WTC11 (cell line): ENCODE results near the gene DHRS2.

Experiments
- NFATC4 ChIP-seq: fragments of 250-450 bp; sonication (Bioruptor Pico); IDR thresholded peaks from 2 replicates; pipeline ENCODE4 v1.9.0; 2021; ENCODE audit warnings: mild to moderate bottlenecking
- SP1 ChIP-seq: sonication (generic); formaldehyde crosslinking; conservative IDR thresholded peaks from 2 replicates; pipeline ENCODE4 v1.8.1; 2022; ENCODE audit warnings: missing genetic modification reagents
- ZNF416 ChIP-seq: fragments of 250-450 bp; sonication (Bioruptor Pico); IDR thresholded peaks from 2 replicates; pipeline ENCODE4 v1.9.0; 2021; ENCODE audit warnings: mild to moderate bottlenecking, inconsistent platforms
- ZNF423 ChIP-seq: fragments of 250-450 bp; sonication (Bioruptor Pico); IDR thresholded peaks from 2 replicates; pipeline ENCODE4 v2.1.2; 2022; ENCODE audit warnings: mild to moderate bottlenecking, moderate library complexity
- TF ChIP-seq, protein P1 (sequence below): fragments of 200-600 bp; IDR thresholded peaks from 2 replicates; pipeline ENCODE4 v1.8.0; 2022; ENCODE audit warnings: antibody characterized with exemption
- TF ChIP-seq, protein P2 (sequence below): sonication (generic); formaldehyde crosslinking; IDR thresholded peaks from 2 replicates; pipeline ENCODE4 v1.8.0; 2022; ENCODE audit warnings: mild to moderate bottlenecking, missing genetic modification reagents
- TF ChIP-seq, protein P3 (sequence below): sonication (generic); formaldehyde crosslinking; IDR thresholded peaks from 2 replicates; pipeline ENCODE4 v1.8.0; 2022; ENCODE audit warnings: mild to moderate bottlenecking, missing genetic modification reagents
- TF ChIP-seq, protein P4 (sequence below): sonication (generic); formaldehyde crosslinking; conservative IDR thresholded peaks from 2 replicates; pipeline ENCODE4 v1.8.1; 2023; ENCODE audit warnings: mild to moderate bottlenecking, low read depth, missing genetic modification reagents, moderate library complexity
- TF ChIP-seq, protein P5 (sequence below): sonication (generic); formaldehyde crosslinking; IDR thresholded peaks from 2 replicates; pipeline ENCODE4 v1.8.1; 2022; ENCODE audit warnings: low read depth, missing genetic modification reagents, borderline replicate concordance

DNA sequence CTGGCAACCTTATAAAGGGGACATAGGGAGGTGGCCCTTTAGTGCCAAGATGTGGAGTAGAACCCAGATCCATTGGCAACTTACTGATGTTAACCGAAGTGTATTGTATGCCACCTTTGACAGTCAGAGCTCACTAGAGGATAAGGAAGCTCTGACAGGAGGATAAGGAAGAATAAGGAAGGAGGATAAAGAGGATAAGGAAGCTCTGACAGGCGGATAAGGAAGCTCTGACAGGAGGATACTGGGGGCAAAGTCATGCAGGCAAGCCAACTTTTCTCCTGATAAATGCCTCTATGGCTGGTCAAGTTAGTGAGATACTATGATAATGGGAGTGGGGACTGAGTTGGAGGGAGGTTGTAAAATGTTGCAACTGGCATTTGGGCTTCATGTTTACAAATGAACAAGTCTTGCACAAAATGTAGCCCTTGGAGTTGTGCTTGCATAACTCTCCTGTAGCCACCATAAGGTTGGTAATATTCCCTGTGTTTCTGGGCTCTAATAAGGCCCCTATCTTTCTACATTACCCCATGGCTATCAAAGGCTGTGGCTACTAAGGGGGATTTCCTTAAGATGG lies 17.7 kb upstream of the DHRS2 start:
- TF ChIP-seq, protein P1, sequence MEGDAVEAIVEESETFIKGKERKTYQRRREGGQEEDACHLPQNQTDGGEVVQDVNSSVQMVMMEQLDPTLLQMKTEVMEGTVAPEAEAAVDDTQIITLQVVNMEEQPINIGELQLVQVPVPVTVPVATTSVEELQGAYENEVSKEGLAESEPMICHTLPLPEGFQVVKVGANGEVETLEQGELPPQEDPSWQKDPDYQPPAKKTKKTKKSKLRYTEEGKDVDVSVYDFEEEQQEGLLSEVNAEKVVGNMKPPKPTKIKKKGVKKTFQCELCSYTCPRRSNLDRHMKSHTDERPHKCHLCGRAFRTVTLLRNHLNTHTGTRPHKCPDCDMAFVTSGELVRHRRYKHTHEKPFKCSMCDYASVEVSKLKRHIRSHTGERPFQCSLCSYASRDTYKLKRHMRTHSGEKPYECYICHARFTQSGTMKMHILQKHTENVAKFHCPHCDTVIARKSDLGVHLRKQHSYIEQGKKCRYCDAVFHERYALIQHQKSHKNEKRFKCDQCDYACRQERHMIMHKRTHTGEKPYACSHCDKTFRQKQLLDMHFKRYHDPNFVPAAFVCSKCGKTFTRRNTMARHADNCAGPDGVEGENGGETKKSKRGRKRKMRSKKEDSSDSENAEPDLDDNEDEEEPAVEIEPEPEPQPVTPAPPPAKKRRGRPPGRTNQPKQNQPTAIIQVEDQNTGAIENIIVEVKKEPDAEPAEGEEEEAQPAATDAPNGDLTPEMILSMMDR: no peak
- TF ChIP-seq NFATC4 (CRISPR knock-in tag) (no peak), SP1 (CRISPR knock-in tag) (no peak), ZNF416 (no peak), ZNF423 (no peak)
- TF ChIP-seq, protein P2, sequence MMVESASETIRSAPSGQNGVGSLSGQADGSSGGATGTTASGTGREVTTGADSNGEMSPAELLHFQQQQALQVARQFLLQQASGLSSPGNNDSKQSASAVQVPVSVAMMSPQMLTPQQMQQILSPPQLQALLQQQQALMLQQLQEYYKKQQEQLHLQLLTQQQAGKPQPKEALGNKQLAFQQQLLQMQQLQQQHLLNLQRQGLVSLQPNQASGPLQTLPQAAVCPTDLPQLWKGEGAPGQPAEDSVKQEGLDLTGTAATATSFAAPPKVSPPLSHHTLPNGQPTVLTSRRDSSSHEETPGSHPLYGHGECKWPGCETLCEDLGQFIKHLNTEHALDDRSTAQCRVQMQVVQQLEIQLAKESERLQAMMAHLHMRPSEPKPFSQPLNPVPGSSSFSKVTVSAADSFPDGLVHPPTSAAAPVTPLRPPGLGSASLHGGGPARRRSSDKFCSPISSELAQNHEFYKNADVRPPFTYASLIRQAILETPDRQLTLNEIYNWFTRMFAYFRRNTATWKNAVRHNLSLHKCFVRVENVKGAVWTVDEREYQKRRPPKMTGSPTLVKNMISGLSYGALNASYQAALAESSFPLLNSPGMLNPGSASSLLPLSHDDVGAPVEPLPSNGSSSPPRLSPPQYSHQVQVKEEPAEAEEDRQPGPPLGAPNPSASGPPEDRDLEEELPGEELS (CRISPR knock-in tag): no peak
- TF ChIP-seq, protein P3, sequence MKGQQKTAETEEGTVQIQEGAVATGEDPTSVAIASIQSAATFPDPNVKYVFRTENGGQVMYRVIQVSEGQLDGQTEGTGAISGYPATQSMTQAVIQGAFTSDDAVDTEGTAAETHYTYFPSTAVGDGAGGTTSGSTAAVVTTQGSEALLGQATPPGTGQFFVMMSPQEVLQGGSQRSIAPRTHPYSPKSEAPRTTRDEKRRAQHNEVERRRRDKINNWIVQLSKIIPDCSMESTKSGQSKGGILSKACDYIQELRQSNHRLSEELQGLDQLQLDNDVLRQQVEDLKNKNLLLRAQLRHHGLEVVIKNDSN: no peak
- TF ChIP-seq, protein P4, sequence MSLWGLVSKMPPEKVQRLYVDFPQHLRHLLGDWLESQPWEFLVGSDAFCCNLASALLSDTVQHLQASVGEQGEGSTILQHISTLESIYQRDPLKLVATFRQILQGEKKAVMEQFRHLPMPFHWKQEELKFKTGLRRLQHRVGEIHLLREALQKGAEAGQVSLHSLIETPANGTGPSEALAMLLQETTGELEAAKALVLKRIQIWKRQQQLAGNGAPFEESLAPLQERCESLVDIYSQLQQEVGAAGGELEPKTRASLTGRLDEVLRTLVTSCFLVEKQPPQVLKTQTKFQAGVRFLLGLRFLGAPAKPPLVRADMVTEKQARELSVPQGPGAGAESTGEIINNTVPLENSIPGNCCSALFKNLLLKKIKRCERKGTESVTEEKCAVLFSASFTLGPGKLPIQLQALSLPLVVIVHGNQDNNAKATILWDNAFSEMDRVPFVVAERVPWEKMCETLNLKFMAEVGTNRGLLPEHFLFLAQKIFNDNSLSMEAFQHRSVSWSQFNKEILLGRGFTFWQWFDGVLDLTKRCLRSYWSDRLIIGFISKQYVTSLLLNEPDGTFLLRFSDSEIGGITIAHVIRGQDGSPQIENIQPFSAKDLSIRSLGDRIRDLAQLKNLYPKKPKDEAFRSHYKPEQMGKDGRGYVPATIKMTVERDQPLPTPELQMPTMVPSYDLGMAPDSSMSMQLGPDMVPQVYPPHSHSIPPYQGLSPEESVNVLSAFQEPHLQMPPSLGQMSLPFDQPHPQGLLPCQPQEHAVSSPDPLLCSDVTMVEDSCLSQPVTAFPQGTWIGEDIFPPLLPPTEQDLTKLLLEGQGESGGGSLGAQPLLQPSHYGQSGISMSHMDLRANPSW (CRISPR knock-in tag): no peak
- TF ChIP-seq, protein P5, sequence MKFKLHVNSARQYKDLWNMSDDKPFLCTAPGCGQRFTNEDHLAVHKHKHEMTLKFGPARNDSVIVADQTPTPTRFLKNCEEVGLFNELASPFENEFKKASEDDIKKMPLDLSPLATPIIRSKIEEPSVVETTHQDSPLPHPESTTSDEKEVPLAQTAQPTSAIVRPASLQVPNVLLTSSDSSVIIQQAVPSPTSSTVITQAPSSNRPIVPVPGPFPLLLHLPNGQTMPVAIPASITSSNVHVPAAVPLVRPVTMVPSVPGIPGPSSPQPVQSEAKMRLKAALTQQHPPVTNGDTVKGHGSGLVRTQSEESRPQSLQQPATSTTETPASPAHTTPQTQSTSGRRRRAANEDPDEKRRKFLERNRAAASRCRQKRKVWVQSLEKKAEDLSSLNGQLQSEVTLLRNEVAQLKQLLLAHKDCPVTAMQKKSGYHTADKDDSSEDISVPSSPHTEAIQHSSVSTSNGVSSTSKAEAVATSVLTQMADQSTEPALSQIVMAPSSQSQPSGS (CRISPR knock-in tag): no peak
